ENCODE data around the gene ACER2. TPM values are rescaled to one million over a fixed set of nuclear protein-coding genes. Genes with fewer than 3 reads are reported as not detected.

Gene ACER2
- total RNA-seq, 3 donors from 2014 or later (not counting 1 experiment from before 2014, with no cell fraction given), result 0.61 to 1.3 (median 1.2) TPM

GRCh38 chr9:19457693-19458009 is 48.8 kb downstream of the ACER2 start:
- H3K4me3 ChIP-seq (ENCODE audit: low read length), result no peak overlapping the region
- H3K27ac ChIP-seq (ENCODE audit: low read length), result no peak overlapping the region
- Mint-ChIP-seq H3K27ac (no peak overlapping the region), H3K36me3 (no peaks in the 10 kb centered on the region), H3K4me1 (peaks cover 0 to 9% of the 10 kb centered on the region in 2 donors), H3K4me3 (peak overlapping the region; percentile 11), H3K27me3 (ENCODE audit: low read depth in 2 of 2) (peaks cover 0 to 4% of the 10 kb centered on the region in 2 donors), H3K9me3 (no peaks in the 10 kb centered on the region)
- intact Hi-C loops (cut with micrococcal nuclease), result loop anchor here (1.0 to 10.0 kb wide), 5 partner anchors 75 to 1202 kb away; partner anchors contain the start of genes RPS6 and RRAGA
- TF ChIP-seq CTCF (IDR thresholded peaks at IDR 0.05), result peak; percentile 56
- H3K4me1 ChIP-seq (ENCODE audit: control insufficient read depth, insufficient read depth, low read length), result peaks cover 5% of the 10 kb centered on the region
- DNase-seq (no peak), ATAC-seq (peak in 1 of 3 donors; percentile 37)
- H3K36me3 ChIP-seq (ENCODE audit: control insufficient read depth, insufficient read depth, low read length), result no peaks in the 10 kb centered on the region
- H3K9me3 ChIP-seq (ENCODE audit: control insufficient read depth, insufficient read depth, low read length), result no peaks in the 10 kb centered on the region
- 4% methylated on average over 4 of the region's 5 CpGs for WGBS (ENCODE audit: insufficient coverage)
- no peaks in the 10 kb centered on the region for H3K27me3 ChIP-seq (ENCODE audit: control insufficient read depth, insufficient read depth, low read length)

GRCh38 chr9:19460243-19460642 is 51.4 kb downstream of the ACER2 start:
- Histone ChIP-seq H3K36me3 (ENCODE audit: control insufficient read depth, insufficient read depth, low read length) (no peaks in the 10 kb centered on the region), H3K9me3 (ENCODE audit: control insufficient read depth, insufficient read depth, low read length) (no peaks in the 10 kb centered on the region), H3K27me3 (ENCODE audit: control insufficient read depth, insufficient read depth, low read length) (no peaks in the 10 kb centered on the region), H3K4me1 (ENCODE audit: control insufficient read depth, insufficient read depth, low read length) (peaks cover 14% of the 10 kb centered on the region), H3K27ac (ENCODE audit: low read length) (no peak overlapping the region), H3K4me3 (ENCODE audit: low read length) (no peak overlapping the region)
- no peak overlapping the region for H3K4me3 Mint-ChIP-seq
- H3K27ac Mint-ChIP-seq, result no peak overlapping the region
- H3K36me3 Mint-ChIP-seq, result no peaks in the 10 kb centered on the region
- DNase-seq (no peak), ATAC-seq (no peak)
- H3K9me3 Mint-ChIP-seq, result no peaks in the 10 kb centered on the region
- WGBS (ENCODE audit: insufficient coverage), result 95% methylated on average over 6 of the region's 6 CpGs
- peaks cover 8 to 17% of the 10 kb centered on the region in 2 donors for H3K4me1 Mint-ChIP-seq
- intact Hi-C loops (cut with micrococcal nuclease), result loop anchor here (10.0 kb wide), 1 partner anchor 1485 kb away; no protein-coding TSS in a partner anchor
- no peak for TF ChIP-seq CTCF (IDR thresholded peaks at IDR 0.05)
- peaks cover 0 to 8% of the 10 kb centered on the region in 2 donors for H3K27me3 Mint-ChIP-seq (ENCODE audit: low read depth in 2 of 2)

- 97% methylated on average over 24 of the region's 26 CpGs for WGBS (ENCODE audit: insufficient coverage)
- Histone ChIP-seq H3K9me3 (ENCODE audit: control insufficient read depth, insufficient read depth, low read length) (no peaks in the 10 kb centered on the region), H3K27ac (ENCODE audit: low read length) (no peak overlapping the region), H3K36me3 (ENCODE audit: control insufficient read depth, insufficient read depth, low read length) (no peaks in the 10 kb centered on the region), H3K4me1 (ENCODE audit: control insufficient read depth, insufficient read depth, low read length) (peaks cover 14% of the 10 kb centered on the region), H3K4me3 (ENCODE audit: low read length) (no peak overlapping the region), H3K27me3 (ENCODE audit: control insufficient read depth, insufficient read depth, low read length) (no peaks in the 10 kb centered on the region)
- DNase-seq (no peak), ATAC-seq (no peak)
- Mint-ChIP-seq H3K27ac (no peak overlapping the region), H3K36me3 (no peaks in the 10 kb centered on the region), H3K4me3 (no peak overlapping the region), H3K27me3 (ENCODE audit: low read depth in 2 of 2) (peaks cover 0 to 8% of the 10 kb centered on the region in 2 donors), H3K9me3 (no peaks in the 10 kb centered on the region), H3K4me1 (peaks cover 8 to 17% of the 10 kb centered on the region in 2 donors)
- TF ChIP-seq CTCF (IDR thresholded peaks at IDR 0.05), result no peak
- intact Hi-C loops (cut with micrococcal nuclease), result loop anchor here (10.0 kb wide), 1 partner anchor 1484 kb away; no protein-coding TSS in a partner anchor
These were observed 52.3 kb downstream of the ACER2 start for GRCh38 chr9:19461135-19461534.
